RWPE1 (cell line): ENCODE results near the gene IDI1.
"Not testable (repeated sequence)": the region's sequence is repeated elsewhere in the genome, so short reads cannot be mapped to it uniquely, and the experiment has no call there.

Source experiments
- CTCF ChIA-PET: fragments of 350-600 bp; sonication (Branson Sonifier 250); formaldehyde crosslinking; extraction: SDS; loops from one replicate; lab custom pipeline; 2021; lab: Yijun Ruan, JAX
- POLR2A ChIA-PET: fragments of 400-600 bp; formaldehyde crosslinking; extraction: SDS; loops from one replicate; lab custom pipeline; 2020; ENCODE audit warnings: antibody characterized with exemption; ENCODE audit not compliant: low non-redundant PET; lab: Yijun Ruan, JAX
- DNase-seq: peaks from one replicate; pipeline ENCODE4 v3.0.0; 2012; ENCODE audit warnings: low spot score
- H3K27ac ChIP-seq: fragments of 450-650 bp; 2 replicates; pipeline ENCODE4 v1.5.1; 2017
- CTCF ChIP-seq: fragments of 450-650 bp; conservative IDR thresholded peaks from 2 replicates; pipeline ENCODE4 v1.5.1; 2017; ENCODE audit warnings: low read depth, mild to moderate bottlenecking

The IDI1 gene

GRCh38 chr10:1078668-1079067 lies 29.7 kb upstream of the IDI1 start:
- TF ChIP-seq CTCF: no peak
- no peak overlapping the region for H3K27ac ChIP-seq
- DNase-seq: no peak
- CTCF ChIA-PET: interaction anchor here (0.6 kb wide), 1 partner anchor 181 kb away, joined by 3 read pairs; no protein-coding TSS in a partner anchor
- POLR2A ChIA-PET: no interaction called here

DNA sequence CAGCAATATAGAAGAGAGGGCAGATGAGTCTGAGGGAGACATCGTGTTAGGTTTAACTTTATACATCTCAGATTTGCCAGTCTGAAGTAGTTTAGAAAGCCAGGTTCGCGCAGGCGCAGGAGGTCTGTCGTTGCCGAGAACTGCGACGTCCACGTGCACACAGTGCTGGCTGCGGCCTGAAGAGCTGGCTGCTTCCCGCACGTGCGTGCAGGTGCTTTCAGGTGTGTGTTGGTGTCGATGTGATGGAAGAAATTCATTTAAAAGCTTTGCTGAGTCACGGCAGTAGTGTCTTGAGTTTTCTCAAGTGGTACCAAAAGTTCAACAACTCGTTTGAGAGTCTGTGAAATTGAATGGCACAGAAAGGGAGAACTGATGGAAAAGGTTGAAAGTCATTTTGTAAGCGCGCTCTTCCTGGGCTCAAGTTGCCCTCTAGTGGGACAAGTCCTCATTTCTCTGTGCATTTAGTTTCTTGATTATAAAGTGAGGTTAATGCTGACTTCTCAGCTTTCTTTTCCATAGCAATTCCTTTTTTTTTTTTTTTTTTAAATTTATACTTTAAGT lies 25.9 kb upstream of the IDI1 start:
- TF ChIP-seq CTCF: no peak
- CTCF ChIA-PET: no interaction called here
- POLR2A ChIA-PET: no interaction called here
- no peak for DNase-seq
- no peak overlapping the region for H3K27ac ChIP-seq

DNA sequence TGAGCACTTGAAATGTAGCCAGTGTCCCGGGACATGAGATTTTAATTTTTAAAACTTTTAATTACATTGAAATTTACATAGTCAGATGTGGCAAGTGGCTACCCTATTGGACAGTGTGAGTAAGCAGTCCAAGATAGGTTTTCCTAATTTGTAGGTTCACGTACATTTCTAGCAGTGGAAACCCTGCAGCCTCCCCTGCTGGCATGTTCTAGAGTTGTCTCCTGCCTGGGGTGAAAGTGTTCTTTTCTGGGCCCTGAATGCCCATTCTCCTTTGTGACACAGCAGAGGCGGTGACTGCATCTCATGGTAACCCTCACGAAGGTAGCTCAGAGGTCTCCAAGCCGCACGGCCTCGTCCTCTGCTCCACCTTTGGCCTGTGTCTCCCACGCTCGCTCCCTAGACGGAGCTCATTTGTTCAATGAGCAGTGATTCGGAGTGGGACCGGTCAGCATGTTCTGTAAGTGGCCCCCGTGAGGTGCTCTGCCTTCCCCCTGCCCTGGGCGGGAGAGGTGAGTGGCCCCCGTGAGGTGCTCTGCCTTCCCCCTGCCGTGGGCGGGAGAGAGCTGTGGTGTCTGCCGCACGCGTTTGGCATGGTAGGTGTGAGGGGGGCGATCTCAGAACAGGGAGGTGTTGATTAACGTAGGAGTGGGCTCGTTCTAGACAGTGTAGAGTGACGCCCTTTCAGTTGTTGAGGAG lies 25.3 kb upstream of the IDI1 start:
- no peak for TF ChIP-seq CTCF
- ChIA-PET CTCF (interaction anchor here (0.6 kb wide), 1 partner anchor 559 kb away, joined by 3 read pairs; no protein-coding TSS in a partner anchor), POLR2A (no interaction called here)
- no peak for DNase-seq
- no peak overlapping the region for H3K27ac ChIP-seq

- ChIA-PET POLR2A (no interaction called here), CTCF (no interaction called here)
- no peak overlapping the region for H3K27ac ChIP-seq
- TF ChIP-seq CTCF: no peak
- no peak for DNase-seq
These were observed 22.0 kb upstream of the IDI1 start for GRCh38 chr10:1070919-1071318.

GRCh38 chr10:1068380-1069361 lies 19.8 kb upstream of the IDI1 start:
- TF ChIP-seq CTCF: no peak
- POLR2A ChIA-PET: no interaction called here
- CTCF ChIA-PET: no interaction called here
- no peak overlapping the region for H3K27ac ChIP-seq
- no peak for DNase-seq

GRCh38 chr10:1066734-1067133 lies 17.8 kb upstream of the IDI1 start:
- POLR2A ChIA-PET, CTCF ChIA-PET: not testable (repeated sequence)

DNA sequence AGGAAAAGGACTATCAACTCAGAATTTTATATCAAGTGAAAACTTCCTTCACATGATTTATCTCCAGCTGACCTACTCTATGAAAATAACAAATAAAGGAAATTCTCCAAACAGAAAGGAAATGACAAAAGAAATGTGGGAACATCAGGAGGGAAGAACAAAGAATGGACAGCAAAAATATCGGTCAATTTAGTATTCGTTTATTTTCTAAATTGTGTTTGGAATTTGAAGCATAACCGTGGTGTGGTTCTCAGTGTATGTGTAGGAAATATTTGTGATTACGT lies 16.0 kb upstream of the IDI1 start:
- ChIA-PET CTCF (no interaction called here), POLR2A (no interaction called here)
- TF ChIP-seq CTCF: no peak
- H3K27ac ChIP-seq: no peak overlapping the region
- DNase-seq: no peak

More at GRCh38 chr10:1066734-1067133, 17.8 kb upstream of the IDI1 start:
- H3K27ac ChIP-seq, DNase-seq: not testable (repeated sequence)
